H54 (cell line): ENCODE data around the gene WSB2.
A peak's percentile ranks its signal among the peaks of the same experiment; 100 is the strongest.
"Not testable (repeated sequence)": the region's sequence is repeated elsewhere in the genome, so short reads cannot be mapped to it uniquely, and the experiment has no call there.

ENCODE experiments used
- DNase-seq: peaks from one replicate; pipeline ENCODE4 v3.0.0; 2011; ENCODE audit warnings: low spot score, mixed read lengths; ENCODE audit not compliant: insufficient read length
- FAIRE-seq: peaks from 3 replicates; lab custom pipeline; 2011; peaks lifted over from hg19 to GRCh38; lab: Jason Lieb, UNC
- POLR2A ChIP-seq: IDR thresholded peaks from 2 replicates; pipeline ENCODE4 v1.6.1; 2011; ENCODE audit warnings: low read depth, mild to moderate bottlenecking, low read length

WSB2 gene

DNA sequence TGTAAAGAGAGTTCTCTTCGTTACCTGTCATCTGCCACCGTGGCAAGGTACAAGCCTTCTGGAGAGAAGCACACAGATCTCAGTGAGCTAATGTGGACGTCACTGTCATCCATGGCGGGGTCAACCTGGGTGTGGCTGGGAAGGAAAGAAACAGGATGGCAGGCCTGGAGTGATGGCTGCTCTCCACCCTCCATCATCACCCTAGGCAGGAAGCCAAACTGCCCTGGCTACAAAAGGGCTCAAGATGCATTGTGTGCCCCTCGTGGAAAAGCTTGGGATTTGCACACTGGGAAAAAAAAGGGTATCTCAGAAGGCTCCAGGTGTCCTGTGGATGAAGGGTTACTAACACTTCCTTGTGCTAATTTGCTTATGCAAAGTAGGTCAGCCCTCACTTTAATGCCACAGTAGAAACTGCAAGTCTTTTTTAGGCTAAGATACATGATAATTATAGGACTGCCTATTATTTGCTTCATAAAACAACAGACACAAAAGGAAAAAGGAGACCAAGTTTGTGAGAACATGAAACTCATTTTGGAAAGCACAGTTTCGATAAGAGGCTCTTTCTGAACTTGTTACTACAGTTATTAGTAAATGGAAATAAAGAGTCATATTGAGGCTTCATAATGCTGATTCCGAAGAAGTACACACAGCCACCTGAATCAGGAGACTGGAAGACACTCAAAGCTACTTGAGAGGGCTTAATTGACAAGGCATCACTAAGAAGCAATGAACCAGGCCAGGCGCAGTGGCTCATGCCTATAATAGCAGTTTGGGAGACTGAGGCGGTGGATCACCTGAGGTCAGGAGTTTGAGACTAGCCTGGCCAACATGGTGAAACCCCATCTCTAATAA, 25.6 kb downstream of the WSB2 start:
- no peak for TF ChIP-seq POLR2A
- FAIRE-seq (no peak), DNase-seq (no peak)

DNA sequence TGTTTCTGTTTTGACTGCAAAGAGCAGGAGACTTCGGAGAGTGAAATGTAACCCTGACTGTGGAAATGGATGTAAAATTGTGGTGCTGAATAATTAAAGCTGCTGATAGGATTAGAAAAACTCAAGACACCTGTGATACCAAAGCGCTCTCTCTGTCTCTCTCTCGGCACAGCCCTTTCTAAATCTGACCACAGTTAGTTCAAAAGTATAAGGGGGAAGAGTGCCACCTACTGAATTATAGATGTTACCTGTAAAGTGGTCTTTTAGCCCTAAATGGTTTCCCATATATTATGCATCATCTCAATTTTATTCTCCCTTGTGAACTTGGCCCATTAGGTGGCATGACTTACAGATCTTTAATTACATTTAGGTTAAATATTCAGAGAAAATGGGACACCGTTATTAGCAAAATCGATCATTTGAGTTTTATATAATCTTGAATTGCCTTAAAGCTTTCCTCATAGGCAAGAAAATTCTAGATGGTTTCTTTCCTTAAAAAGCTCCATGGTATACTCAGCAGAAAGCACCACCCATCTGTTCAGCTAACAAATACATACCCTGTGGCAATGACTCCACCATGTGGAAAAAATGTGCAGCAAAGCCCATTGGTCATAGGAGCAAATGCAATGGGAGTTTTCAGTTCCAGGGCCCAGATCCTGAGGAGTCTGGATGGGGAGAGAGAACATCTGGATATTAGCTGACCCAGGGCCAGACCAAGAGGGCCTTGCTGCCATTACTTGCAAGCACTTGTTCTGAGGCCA, 26.4 kb downstream of the WSB2 start:
- no peak for DNase-seq
- TF ChIP-seq POLR2A, result no peak
- FAIRE-seq, result no peak

DNA sequence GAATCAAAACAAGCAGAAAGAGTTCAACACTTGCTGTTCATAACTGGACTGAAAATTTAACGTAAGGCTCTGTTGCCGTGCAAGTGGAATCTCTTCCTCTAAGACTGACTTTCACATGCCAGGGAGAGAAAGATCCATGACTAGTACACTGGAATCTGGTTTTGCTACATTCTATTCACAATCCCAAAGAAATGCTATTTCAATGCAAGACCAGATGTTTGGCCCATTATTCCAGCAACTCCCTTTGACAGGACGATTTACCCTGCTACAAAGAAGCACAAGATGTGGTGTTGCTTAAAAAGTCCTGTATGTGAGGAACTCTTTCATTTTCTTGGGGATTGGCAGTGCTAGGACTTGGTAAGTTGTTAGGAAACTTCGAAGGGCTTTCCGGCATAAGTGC, 27.1 kb downstream of the WSB2 start:
- TF ChIP-seq POLR2A, result no peak
- DNase-seq, result no peak
- FAIRE-seq, result no peak

DNA sequence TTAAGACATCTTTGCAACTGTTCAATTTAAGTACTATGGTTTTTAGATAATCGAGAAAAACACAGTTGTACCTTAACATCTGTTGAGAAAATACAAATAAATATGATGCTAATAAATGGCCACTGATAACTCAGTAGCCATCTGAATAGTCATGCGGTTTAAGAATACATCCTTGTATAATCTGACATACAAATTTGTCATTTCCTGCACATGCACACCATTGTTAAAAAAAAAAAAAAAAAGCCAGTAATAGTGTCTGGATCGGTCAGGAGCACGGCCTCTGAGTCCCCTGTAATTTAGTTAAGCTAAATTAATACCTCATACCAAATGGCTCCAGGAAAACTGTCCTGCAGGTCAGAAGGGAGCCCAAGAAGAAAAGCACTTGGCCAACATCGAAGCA, 27.7 kb downstream of the WSB2 start:
- FAIRE-seq (no peak), DNase-seq (no peak)
- TF ChIP-seq POLR2A, result no peak

DNA sequence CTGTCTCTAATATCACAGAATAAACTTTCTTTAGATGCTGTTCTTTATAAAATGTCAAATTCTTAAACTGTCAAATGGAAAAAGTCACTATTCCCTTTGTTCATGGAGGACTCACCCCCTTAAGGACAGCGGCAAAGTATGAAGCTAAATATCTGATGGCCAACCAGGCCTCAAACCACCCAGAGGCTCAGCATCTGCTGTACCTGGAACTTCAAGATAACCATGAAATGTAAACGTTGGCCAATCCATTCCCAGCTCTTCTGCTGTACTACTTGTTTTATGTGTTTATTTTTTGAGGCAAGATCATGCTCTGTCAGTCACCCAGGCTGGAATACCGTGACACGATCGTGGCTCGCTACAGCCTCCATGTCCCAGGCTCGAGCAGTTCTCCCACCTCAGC, 28.8 kb downstream of the WSB2 start:
- no peak for TF ChIP-seq POLR2A
- no peak for FAIRE-seq
- DNase-seq, result no peak

DNA sequence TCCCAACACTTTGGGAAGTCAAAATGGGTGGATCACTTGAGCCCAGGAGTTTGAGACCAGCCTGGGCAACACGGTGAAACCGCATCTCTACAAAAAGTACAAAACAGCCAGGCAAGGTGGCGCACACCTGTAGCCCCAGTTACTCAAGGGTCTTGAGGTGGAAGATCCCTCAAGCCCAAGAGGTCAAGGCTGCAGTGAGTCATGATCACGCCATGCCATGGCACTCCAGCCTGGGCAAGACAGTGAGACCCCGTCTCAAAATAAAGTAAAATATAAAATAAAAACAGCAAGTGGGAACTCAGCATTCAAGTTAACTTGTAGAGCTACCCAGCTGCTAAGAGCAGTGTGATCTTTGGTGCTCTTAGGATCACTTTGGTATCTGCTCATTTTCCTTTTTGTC, 31.8 kb downstream of the WSB2 start:
- FAIRE-seq (no peak), DNase-seq (no peak)
- no peak for TF ChIP-seq POLR2A

DNA sequence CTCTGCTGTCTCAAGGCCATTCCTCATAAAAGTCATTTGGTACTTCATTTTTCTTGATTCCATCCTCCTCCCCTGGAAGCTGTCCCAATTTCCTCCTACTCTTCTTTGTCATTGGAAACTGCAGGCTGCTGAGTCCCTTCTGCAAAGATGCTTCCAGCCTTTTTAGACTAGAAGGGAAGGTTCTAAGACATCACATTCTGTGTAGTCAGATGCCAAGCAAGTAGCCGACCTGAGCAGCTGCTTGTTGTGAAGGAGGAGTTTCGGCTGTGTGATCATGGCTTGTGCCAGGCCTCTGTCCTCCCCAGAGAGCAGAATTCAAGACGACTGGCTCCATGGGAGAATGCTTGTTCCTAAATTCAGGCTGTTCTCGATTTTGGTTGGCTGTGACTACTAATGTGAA, 35.8 kb downstream of the WSB2 start:
- no peak for TF ChIP-seq POLR2A
- DNase-seq (no peak), FAIRE-seq (no peak)

DNA sequence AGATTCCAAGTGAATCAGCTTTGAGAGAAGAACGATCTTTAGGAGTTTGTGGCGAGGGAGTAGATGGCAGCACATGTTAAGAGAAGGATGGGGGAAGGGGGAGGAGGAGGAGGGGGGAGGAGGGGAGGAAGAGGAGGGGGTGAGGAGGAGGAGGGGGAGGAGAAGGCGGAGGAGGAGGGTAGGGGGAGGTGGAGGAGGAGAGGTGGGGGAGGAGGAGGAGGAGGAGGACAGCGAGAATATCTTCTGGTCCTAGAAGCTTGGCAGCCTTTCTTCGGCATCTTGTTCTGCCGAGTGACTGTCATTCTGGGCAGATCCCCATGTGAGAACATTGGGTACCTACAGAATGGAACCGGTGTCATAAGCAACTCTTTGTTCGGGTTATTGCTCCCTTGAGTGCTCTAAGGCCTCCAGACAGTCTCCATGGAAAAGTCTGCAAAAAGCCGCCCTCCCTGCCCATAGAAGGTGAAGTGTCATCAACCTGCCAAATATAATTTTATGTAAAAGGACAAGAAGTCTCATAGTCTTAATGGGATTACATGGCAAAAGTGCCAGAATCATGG, 37.6 kb downstream of the WSB2 start:
- FAIRE-seq, result no peak

DNA sequence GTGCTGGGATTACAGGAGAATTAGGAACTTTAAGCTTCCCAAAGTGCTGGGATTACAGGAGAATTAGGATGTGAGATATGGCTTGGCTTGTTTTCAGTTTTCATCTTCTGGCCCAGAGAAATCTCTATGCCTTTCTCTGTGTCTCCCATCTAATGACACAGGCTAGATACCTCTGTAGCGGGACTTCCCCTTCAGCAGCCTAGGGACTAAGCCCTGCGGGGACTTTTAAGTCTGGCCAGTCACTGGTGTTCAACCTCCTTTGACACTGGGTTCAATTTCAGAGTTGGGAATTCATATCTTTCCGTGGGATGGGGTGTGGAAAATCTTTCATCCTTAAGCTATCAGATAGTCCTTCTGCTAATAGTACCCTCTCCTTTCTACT, 38.3 kb downstream of the WSB2 start:
- no peak for TF ChIP-seq POLR2A
- no peak for DNase-seq
- no peak for FAIRE-seq

More for the DNA sequence above, 37.6 kb downstream of the WSB2 start:
- TF ChIP-seq POLR2A, result no peak
- DNase-seq, result no peak

DNA sequence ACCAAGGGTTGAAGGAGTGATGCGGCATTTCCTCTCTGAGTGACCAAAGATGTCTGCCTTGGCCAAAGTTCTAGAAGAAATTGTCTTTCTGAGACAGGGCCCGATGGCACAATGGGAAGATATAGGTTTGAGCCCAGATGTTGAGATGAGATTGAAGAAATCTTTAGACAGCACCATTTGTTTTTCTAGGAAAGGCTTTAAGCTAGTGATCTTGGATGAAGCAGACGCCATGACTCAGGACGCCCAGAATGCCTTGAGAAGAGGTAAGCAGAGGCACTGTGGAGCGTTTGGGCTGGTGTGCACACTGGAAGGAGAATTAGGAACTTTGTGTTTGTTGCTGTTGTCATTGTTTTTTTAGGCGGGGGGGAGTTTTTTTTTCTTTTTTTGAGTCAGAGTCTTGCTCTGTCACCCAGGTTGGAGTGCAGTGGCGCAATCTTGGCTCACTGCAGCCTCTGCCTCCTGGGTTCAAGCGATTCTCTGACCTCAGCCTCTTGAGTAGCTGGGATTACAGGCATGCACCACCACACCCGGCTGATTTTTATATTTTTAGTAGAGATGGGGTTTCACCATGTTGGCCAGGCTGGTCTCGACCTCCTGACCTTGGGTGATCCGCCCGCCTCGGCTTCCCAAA, 38.8 kb downstream of the WSB2 start:
- not testable (repeated sequence) for FAIRE-seq, DNase-seq

DNA sequence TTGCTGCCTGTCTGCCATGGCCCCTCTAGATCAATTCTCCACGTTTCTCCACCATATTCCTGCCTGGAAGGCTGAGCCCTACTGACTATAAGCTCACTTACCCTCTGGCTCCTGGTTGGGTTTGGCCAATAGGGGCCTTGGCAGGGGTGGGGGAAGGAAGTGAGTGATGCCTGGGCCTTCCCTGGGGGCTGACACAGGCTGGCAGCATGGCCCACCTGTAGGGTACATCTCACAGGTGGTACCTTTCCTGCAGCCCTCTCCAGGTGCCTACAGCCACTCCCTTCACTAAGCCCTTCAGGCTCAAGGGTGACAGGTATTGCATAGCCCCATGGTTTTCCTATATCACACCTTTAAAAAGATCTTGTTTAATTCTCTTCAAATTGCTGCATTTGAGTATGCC, 40.9 kb downstream of the WSB2 start:
- FAIRE-seq (no peak), DNase-seq (no peak)
- TF ChIP-seq POLR2A, result no peak

DNA sequence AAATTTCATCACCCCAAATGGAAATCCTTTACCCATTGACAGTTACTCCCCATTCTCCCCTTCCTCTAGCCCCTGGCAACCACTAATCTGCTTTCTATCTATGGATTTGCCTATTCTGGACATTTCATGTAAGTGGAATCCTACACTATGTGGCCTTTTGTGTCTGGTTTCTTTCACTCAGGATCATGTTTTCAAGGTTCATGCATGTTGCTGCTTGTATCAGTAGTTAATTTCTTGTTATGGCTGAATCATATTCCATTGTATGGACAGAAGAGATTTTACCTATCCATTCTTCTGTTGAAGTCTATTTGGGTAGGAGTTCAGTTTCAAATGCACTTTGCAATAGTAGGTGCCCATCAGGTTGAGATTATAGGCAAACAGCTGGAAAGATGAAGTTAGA, 43.1 kb downstream of the WSB2 start:
- no peak for TF ChIP-seq POLR2A
- DNase-seq (no peak), FAIRE-seq (no peak)

DNA sequence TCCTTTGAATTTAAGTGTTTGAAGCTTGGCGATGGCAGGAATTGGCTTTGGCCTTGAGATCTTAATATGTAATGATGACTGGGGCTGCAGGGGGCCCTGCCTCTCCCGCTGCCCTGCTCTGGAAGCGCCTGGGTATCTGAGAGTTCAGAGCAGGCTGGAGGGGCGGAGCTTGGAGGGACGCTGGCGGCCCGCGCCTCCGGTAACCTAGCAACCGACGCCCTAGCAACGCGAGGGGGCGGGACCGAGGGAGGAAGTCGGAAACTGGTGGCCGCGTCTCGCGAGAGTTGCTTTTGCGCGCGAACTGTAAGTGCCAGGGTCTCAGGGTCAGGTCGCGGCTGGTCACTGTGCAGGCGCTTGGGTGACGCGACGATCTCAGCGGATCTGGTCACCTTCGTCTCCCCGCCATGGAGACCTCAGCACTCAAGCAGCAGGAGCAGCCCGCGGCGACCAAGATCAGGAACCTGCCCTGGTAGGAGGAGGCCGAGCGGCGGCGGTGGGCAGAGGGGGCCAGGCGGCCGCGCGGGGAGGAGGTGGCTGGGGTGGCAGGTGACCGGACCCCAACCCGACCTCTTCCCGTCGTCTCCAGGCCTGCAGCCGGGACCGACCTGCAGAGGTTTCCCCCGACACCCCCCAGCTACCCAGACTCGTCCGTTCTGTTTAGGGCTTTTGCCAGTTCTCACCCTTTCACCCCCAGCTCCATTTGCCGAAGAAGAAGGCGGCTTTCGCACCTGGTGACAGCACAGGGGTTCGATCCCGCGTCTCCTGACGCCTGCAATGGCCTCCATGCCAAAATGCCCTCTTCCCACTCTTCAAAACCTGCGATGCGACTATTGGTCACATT, 44.3 kb downstream of the WSB2 start, which contains the start of gene RFC5:
TSS of gene RFC5 (plus strand) at position 280 of the 841 bp plus-strand sequence. CDS start at position 405, 125 bp downstream.
- FAIRE-seq (peak; percentile 78), DNase-seq (peak; percentile 94)
- peak; percentile 56 for TF ChIP-seq POLR2A
